A549 (cell line): ENCODE measurements around the gene FHIT. TPM values are rescaled to one million over a fixed set of nuclear protein-coding genes. Genes with fewer than 3 reads are reported as not detected.

Experiments used
- ATAC-seq, 2 experiments: fragments of 200-7000 bp in 1 of 2; fragments of >200 bp in 1 of 2; cut with Nextera tagmentation in 1 of 2; cut with Tn5 transposase in 1 of 2; 3 replicates each; pipeline versions ENCODE4 v1.8.0 to v1.9.1; 2018 to 2020; ENCODE audit warnings: mild to moderate bottlenecking in 1 of 2, moderate library complexity in 1 of 2
- CTCF ChIA-PET: fragments of 300-600 bp; sonication (Branson Sonifier 250); formaldehyde crosslinking; extraction: SDS; loops from one replicate; lab custom pipeline; 2021; ENCODE audit warnings: antibody characterized with exemption, inconsistent platforms; lab: Yijun Ruan, JAX
- POLR2A ChIA-PET: fragments of 350-600 bp; formaldehyde crosslinking; extraction: SDS; loops from one replicate; lab custom pipeline; 2021; ENCODE audit warnings: antibody characterized with exemption, inconsistent platforms; lab: Yijun Ruan, JAX
- DNase-seq, 2 experiments: peaks; one replicate each; pipeline versions ENCODE4 v3.0.0 to v3.0.0-alpha.2; 2011 to 2016; ENCODE audit warnings: low read depth in 1 of 2, low spot score in 1 of 2
- FAIRE-seq: peaks from 2 replicates; lab custom pipeline; 2011; peaks lifted over from hg19 to GRCh38; lab: Jason Lieb, UNC
- H3K27ac ChIP-seq, 2 experiments: fragments of >200 bp; sonication (Bioruptor Twin); formaldehyde crosslinking; 3 replicates each; pipeline ENCODE4 v1.5.1; 2016 to 2017
- H3K4me1 ChIP-seq: fragments of >200 bp; sonication (Bioruptor Twin); formaldehyde crosslinking; 3 replicates; pipeline ENCODE4 v1.6.1; 2016
- H3K4me2 ChIP-seq: fragments of >200 bp; sonication (Bioruptor Twin); formaldehyde crosslinking; 3 replicates; pipeline ENCODE4 v1.6.1; 2016
- H3K4me3 ChIP-seq: fragments of >200 bp; sonication (Bioruptor Twin); formaldehyde crosslinking; 3 replicates; pipeline ENCODE4 v1.5.1; 2016
- H3K9me3 ChIP-seq: fragments of >200 bp; sonication (Bioruptor Twin); formaldehyde crosslinking; 3 replicates; pipeline ENCODE4 v1.6.1; 2016
- CBX8 ChIP-seq: fragments of 200-600 bp; sonication (generic); IDR thresholded peaks from 2 replicates; pipeline ENCODE4 v1.6.1; 2016
- CHD2 ChIP-seq: fragments of 150-350 bp; IDR thresholded peaks from 2 replicates; pipeline ENCODE4 v1.6.1; 2014; ENCODE audit warnings: low read length; ENCODE audit not compliant: partially characterized antibody
- EHF ChIP-seq: fragments of 250-450 bp; sonication (Bioruptor Pico); IDR thresholded peaks from 2 replicates; pipeline ENCODE4 v1.5.0; 2020; ENCODE audit warnings: mild to moderate bottlenecking
- ESRRA ChIP-seq: fragments of 150-350 bp; IDR thresholded peaks from 2 replicates; pipeline ENCODE4 v1.6.1; 2014; ENCODE audit warnings: mild to moderate bottlenecking, low read length, borderline replicate concordance
- FOSB ChIP-seq: fragments of 250-450 bp; sonication (Bioruptor Pico); IDR thresholded peaks from 2 replicates; pipeline ENCODE4 v1.5.0; 2020; ENCODE audit warnings: mild to moderate bottlenecking, moderate library complexity
- FOSL2 ChIP-seq, 2 experiments: fragments of 450-650 bp in 1 of 2; fragments of >200 bp in 1 of 2; sonication (Bioruptor Twin) in 1 of 2; formaldehyde crosslinking; IDR thresholded peaks; 2 replicates each; pipeline versions ENCODE4 v1.5.0 to v1.6.1; 2016 to 2020; ENCODE audit warnings: mild to moderate bottlenecking in 1 of 2, moderate library complexity in 1 of 2
- HEYL ChIP-seq: fragments of 250-450 bp; sonication (Bioruptor Pico); IDR thresholded peaks from 2 replicates; pipeline ENCODE4 v1.8.0; 2021; ENCODE audit warnings: mild to moderate bottlenecking, moderate library complexity
- HOXB5 ChIP-seq: fragments of 250-450 bp; sonication (Bioruptor Pico); IDR thresholded peaks from 2 replicates; pipeline ENCODE4 v1.5.0; 2020; ENCODE audit warnings: mild to moderate bottlenecking, moderate library complexity
- JUNB ChIP-seq: fragments of >200 bp; sonication (Bioruptor Twin); formaldehyde crosslinking; IDR thresholded peaks from 2 replicates; pipeline ENCODE4 v1.6.1; 2016
- KDM1A ChIP-seq: fragments of 200-600 bp; sonication (generic); IDR thresholded peaks from 2 replicates; pipeline ENCODE4 v1.6.1; 2016; ENCODE audit warnings: low read depth, mild to moderate bottlenecking
- MAFK ChIP-seq: fragments of 450-650 bp; IDR thresholded peaks from 2 replicates; pipeline ENCODE4 v1.6.1; 2014; ENCODE audit not compliant: partially characterized antibody
- MYC ChIP-seq: IDR thresholded peaks from 2 replicates; pipeline ENCODE4 v1.6.1; 2012; ENCODE audit warnings: mild to moderate bottlenecking, inconsistent platforms, low read length, improper control_type of control experiment, borderline replicate concordance
- NFE2L2 ChIP-seq: fragments of 150-350 bp; conservative IDR thresholded peaks from 2 replicates; pipeline ENCODE4 v1.6.1; 2014; ENCODE audit warnings: low read length
- NPAS2 ChIP-seq: fragments of 250-450 bp; sonication (Bioruptor Pico); IDR thresholded peaks from 2 replicates; pipeline ENCODE4 v1.8.0; 2022; ENCODE audit warnings: mild to moderate bottlenecking, moderate library complexity, borderline replicate concordance
- POLR2A ChIP-seq: IDR thresholded peaks from 2 replicates; pipeline ENCODE4 v1.6.1; 2012; ENCODE audit warnings: mild to moderate bottlenecking, low read length
- RARB ChIP-seq: fragments of 250-450 bp; sonication (Bioruptor Pico); IDR thresholded peaks from 2 replicates; pipeline ENCODE4 v1.8.0; 2021; ENCODE audit warnings: mild to moderate bottlenecking, moderate library complexity
- RNF2 ChIP-seq: fragments of 200-600 bp; sonication (generic); IDR thresholded peaks from 2 replicates; pipeline ENCODE4 v1.6.1; 2016; ENCODE audit warnings: low read depth, mild to moderate bottlenecking, antibody characterized with exemption, moderate library complexity, borderline replicate concordance
- SMC3 ChIP-seq: fragments of >200 bp; sonication (Bioruptor Twin); formaldehyde crosslinking; IDR thresholded peaks from 3 replicates; pipeline ENCODE4 v1.6.1; 2018; ENCODE audit warnings: inconsistent platforms
- TFCP2L1 ChIP-seq: fragments of 250-450 bp; sonication (Bioruptor Pico); IDR thresholded peaks from 2 replicates; pipeline ENCODE4 v1.5.0; 2021; ENCODE audit warnings: mild to moderate bottlenecking
- WGBS: methylation state at CpG from one replicate; pipeline ENCODE4 v1.1.6; 2017; ENCODE audit errors: missing lambda C conversion rate; 5-methylcytosine and 5-hydroxymethylcytosine counted together
- polyA plus RNA-seq, 4 experiments: library from polyadenylated mRNA; depleted of rRNA in 3 of 4; stranded (reverse); fragments of >200 nt; fragmentation: RNase III in 1 of 4; extraction: RNeasy Plus Mini Kit Qiagen cat#74134 plus additional on column Dnase treatment in 1 of 4; gene quantifications; 2 replicates in 3 of 4; 3 replicates in 1 of 4; pipeline ENCODE4 v1.2.3, GENCODE V29; 2011 to 2017
- TF ChIP-seq, protein P1 (sequence below): fragments of 450-650 bp; IDR thresholded peaks from 2 replicates; pipeline ENCODE4 v1.6.1; 2014; ENCODE audit warnings: antibody characterized with exemption
- TF ChIP-seq, protein P2 (sequence below): fragments of >200 bp; sonication (Bioruptor Twin); formaldehyde crosslinking; IDR thresholded peaks from 2 replicates; pipeline ENCODE4 v1.6.1; 2016
- TF ChIP-seq, protein P3 (sequence below): IDR thresholded peaks from 2 replicates; pipeline ENCODE4 v1.6.1; 2012; ENCODE audit warnings: low read depth, borderline replicate concordance
- TF ChIP-seq, protein P4 (sequence below): IDR thresholded peaks from 2 replicates; pipeline ENCODE4 v1.6.1; 2012
- TF ChIP-seq, protein P5 (sequence below): fragments of 200-600 bp; sonication (generic); IDR thresholded peaks from 2 replicates; pipeline ENCODE4 v1.6.1; 2016; ENCODE audit warnings: antibody characterized with exemption, mild to moderate bottlenecking, moderate library complexity

The FHIT gene
- polyA plus RNA-seq, 2 of the 4 experiments (the other 2 are of a cell fraction): 0.76 to 0.92 TPM

DNA sequence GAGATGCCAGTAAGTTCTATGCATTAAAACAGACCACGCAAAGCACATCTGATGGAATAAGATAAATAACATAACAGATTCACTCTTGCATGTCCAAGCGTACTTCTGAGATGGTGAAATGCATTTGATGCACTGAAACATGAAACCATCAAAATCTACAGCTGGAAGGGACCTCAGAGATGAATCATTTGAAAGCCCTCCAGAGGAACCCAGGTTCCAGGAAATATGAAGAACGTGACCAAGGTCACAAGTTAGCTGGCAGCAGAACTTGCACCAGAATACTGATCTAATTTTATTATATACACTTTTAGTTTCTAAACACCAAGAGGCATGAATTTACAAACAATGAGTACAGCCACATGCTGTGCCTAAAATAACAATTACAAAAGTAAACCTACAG is 957.1 kb downstream of the FHIT start:
- ChIA-PET CTCF (no interaction called here), POLR2A (no interaction called here)
- DNase-seq (no peak), FAIRE-seq (no peak), ATAC-seq (no peak)
- Histone ChIP-seq H3K4me3 (no peak overlapping the region), H3K9me3 (no peaks in the 10 kb centered on the region), H3K4me1 (no peaks in the 10 kb centered on the region), H3K27ac (no peak overlapping the region), H3K4me2 (no peak overlapping the region)
- TF ChIP-seq, protein P1, sequence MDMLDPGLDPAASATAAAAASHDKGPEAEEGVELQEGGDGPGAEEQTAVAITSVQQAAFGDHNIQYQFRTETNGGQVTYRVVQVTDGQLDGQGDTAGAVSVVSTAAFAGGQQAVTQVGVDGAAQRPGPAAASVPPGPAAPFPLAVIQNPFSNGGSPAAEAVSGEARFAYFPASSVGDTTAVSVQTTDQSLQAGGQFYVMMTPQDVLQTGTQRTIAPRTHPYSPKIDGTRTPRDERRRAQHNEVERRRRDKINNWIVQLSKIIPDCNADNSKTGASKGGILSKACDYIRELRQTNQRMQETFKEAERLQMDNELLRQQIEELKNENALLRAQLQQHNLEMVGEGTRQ: no peak
- TF ChIP-seq CHD2 (no peak), EHF (CRISPR knock-in tag) (no peak), KDM1A (no peak), HEYL (CRISPR knock-in tag) (no peak), MYC (no peak), TFCP2L1 (CRISPR knock-in tag) (no peak), FOSL2 (IDR thresholded peaks at IDR 0.05) (no peak), FOSL2 (CRISPR knock-in tag; IDR thresholded peaks at IDR 0.05) (no peak), ESRRA (no peak), CBX8 (no peak), SMC3 (no peak)
- TF ChIP-seq, protein P2, sequence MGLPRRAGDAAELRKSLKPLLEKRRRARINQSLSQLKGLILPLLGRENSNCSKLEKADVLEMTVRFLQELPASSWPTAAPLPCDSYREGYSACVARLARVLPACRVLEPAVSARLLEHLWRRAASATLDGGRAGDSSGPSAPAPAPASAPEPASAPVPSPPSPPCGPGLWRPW: no peak
- 4% methylated on average over 3 of the region's 3 CpGs for WGBS

DNA sequence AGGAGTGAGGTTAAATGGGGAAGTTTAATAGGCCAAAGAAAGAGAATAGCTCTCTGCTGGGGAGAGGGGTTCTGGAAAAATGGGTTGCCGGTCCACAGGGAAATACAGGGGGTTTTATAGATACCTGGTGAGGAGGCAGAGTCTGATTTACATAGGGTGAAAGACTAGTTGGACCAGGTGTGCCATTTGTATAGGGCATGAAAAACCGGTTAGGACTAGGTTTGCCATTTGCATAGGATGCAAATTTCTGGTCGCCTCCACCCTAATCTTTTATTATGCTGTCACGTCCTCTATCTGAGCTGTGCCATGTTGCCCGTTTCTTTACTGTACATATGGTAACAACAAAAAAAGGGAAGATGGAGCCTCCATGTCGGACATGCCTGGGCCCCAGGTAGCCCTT is 960.1 kb downstream of the FHIT start:
- ChIA-PET CTCF (no interaction called here), POLR2A (no interaction called here)
- ATAC-seq (no peak), DNase-seq (no peak), FAIRE-seq (no peak)
- TF ChIP-seq, protein P3, sequence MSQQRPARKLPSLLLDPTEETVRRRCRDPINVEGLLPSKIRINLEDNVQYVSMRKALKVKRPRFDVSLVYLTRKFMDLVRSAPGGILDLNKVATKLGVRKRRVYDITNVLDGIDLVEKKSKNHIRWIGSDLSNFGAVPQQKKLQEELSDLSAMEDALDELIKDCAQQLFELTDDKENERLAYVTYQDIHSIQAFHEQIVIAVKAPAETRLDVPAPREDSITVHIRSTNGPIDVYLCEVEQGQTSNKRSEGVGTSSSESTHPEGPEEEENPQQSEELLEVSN: no peak
- TF ChIP-seq RARB (CRISPR knock-in tag) (no peak), FOSB (CRISPR knock-in tag) (no peak), POLR2A (no peak), MAFK (no peak), JUNB (no peak), CBX8 (no peak), NFE2L2 (no peak), RNF2 (no peak), EHF (CRISPR knock-in tag) (no peak), NPAS2 (CRISPR knock-in tag) (no peak), HOXB5 (CRISPR knock-in tag) (no peak)
- TF ChIP-seq, protein P4, sequence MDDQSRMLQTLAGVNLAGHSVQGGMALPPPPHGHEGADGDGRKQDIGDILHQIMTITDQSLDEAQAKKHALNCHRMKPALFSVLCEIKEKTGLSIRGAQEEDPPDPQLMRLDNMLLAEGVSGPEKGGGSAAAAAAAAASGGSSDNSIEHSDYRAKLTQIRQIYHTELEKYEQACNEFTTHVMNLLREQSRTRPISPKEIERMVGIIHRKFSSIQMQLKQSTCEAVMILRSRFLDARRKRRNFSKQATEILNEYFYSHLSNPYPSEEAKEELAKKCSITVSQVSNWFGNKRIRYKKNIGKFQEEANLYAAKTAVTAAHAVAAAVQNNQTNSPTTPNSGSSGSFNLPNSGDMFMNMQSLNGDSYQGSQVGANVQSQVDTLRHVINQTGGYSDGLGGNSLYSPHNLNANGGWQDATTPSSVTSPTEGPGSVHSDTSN: no peak
- TF ChIP-seq, protein P5, sequence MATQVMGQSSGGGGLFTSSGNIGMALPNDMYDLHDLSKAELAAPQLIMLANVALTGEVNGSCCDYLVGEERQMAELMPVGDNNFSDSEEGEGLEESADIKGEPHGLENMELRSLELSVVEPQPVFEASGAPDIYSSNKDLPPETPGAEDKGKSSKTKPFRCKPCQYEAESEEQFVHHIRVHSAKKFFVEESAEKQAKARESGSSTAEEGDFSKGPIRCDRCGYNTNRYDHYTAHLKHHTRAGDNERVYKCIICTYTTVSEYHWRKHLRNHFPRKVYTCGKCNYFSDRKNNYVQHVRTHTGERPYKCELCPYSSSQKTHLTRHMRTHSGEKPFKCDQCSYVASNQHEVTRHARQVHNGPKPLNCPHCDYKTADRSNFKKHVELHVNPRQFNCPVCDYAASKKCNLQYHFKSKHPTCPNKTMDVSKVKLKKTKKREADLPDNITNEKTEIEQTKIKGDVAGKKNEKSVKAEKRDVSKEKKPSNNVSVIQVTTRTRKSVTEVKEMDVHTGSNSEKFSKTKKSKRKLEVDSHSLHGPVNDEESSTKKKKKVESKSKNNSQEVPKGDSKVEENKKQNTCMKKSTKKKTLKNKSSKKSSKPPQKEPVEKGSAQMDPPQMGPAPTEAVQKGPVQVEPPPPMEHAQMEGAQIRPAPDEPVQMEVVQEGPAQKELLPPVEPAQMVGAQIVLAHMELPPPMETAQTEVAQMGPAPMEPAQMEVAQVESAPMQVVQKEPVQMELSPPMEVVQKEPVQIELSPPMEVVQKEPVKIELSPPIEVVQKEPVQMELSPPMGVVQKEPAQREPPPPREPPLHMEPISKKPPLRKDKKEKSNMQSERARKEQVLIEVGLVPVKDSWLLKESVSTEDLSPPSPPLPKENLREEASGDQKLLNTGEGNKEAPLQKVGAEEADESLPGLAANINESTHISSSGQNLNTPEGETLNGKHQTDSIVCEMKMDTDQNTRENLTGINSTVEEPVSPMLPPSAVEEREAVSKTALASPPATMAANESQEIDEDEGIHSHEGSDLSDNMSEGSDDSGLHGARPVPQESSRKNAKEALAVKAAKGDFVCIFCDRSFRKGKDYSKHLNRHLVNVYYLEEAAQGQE: no peak
- 15% methylated on average over 6 of the region's 6 CpGs for WGBS
- Histone ChIP-seq H3K4me1 (no peaks in the 10 kb centered on the region), H3K4me2 (no peak overlapping the region), H3K27ac (no peak overlapping the region), H3K4me3 (no peak overlapping the region), H3K9me3 (no peaks in the 10 kb centered on the region)
